NCI-H2196 (cell line): ENCODE results near the gene EXD1.

Experiments
- DNase-seq: peaks from one replicate; lab custom pipeline; 2025; ENCODE audit not compliant: unreplicated experiment; lab: John Stamatoyannopoulos, UW

Gene EXD1

DNA sequence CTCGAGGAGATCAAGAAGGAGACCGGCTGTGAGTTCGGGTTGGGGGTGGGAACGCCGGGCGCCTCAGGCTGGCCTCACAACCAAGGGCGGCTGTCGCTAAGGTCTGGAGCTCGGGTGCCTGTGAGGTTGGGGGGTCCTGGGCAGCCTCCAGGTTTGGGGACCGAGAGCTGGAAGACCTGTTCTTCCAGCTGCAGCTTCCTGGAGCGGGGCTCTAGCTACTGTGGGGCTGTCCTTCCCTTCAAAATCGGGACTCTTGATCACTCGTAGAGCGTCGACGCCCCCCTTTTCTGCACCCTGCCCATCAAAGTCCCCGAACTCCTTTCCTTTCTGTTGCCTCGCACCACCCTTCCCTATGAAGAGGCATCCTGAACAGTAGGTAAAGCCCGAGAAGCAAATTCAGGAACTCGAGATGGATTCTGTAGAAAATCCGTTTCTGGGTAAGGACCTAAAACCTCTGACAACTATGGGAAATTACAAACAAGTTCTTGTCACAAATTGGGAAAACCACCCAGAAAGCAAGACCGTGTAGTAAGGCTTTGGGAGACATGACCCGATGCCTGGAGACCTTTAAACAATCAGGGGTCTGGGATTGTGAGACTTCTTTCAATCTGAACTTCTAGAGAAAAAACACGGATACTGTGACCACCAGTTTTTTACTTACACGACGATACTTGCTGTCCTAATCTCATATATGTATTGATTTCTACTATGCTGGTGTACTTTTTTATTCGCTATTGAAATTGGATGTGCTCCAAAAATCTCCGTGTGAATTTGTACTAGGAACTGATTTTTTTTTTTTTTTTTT is 1.1 kb upstream of the EXD1 start:
- no peak for DNase-seq

DNA sequence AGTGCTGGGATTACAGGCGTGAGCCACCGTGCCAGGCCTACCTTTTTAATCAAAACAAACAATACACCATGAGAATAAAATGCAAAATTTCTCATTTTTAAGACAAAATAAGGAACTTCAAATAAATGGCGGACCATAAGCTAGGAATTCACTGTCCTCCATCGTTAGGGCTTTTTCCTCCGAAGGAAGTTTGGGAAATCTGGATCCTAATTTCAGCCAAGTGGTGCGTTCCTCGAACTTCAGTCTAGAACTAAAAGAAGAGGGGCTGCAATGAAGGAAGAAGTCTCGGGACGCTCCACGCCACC is 260 bp downstream of the EXD1 start:
- no peak for DNase-seq

GRCh38 chr15:41219381-41219780 is 11.2 kb downstream of the EXD1 start:
- no peak for DNase-seq

DNA sequence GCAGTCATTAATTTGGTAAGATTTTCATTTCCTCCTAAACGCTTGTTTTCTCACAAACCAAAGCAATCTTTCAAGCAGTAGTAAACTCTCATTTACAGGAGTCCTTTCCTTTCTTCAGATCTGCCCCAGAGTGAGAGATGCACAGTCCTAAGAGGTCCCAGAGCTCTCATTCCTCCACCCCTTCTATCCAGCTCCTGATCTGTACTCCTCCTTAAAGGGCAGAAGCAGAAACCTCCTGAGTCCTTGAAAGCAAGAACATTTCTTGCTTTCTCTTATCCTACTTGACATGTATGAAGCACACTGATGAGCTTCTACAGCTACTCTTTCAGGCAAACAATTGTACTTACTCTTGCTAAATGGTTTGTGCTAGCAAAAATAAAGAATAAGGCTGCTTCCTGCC is 11.7 kb downstream of the EXD1 start:
- DNase-seq = no peak

- DNase-seq = no peak
Measured at GRCh38 chr15:41215708-41216107, 14.8 kb downstream of the EXD1 start.

GRCh38 chr15:41207687-41208448 is 22.7 kb downstream of the EXD1 start:
- DNase-seq = no peak

DNA sequence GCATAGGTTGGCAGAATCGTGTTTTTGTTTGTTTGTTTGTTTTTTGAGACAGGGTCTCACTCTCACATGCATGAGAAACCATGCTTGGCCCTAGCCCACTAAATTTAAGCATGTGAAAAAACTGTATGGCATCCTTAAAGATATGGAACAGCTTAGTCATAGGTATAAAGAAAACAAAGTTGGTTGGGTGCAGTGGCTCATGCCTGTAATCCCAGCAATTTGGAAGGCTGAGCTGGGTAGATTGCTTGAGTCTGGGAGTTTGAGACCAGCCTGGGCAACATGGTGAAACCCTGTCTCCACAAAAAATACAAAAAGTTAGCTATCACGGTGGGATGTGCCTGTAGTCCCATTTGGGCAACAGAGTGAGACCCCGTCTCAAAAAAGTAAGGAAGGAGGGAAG is 25.2 kb downstream of the EXD1 start:
- DNase-seq = no peak

GRCh38 chr15:41203395-41203794 is 27.2 kb downstream of the EXD1 start:
- no peak for DNase-seq

DNA sequence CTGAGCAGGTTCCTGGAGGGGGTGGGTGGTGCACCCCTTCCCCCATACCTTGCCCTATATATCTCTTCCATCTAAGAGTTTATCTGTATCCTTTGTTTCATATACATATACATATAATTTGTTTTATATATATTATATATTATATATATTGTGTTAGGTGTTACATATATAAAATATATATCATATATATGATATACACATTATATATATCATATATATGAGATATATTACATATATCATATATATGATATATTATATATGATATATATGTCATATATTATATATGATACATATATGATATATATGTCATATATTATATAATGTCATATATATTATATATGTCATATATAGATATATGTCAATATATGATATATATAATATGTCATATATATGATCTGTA is 31.1 kb downstream of the EXD1 start:
- no peak for DNase-seq

- DNase-seq = no peak
Measured at GRCh38 chr15:41194444-41194843, 36.1 kb downstream of the EXD1 start.

- no peak for DNase-seq
Measured at GRCh38 chr15:41183581-41183980, 47.0 kb downstream of the EXD1 start.

- no peak for DNase-seq
Measured at GRCh38 chr15:41182266-41182665, 48.3 kb downstream of the EXD1 start.

DNA sequence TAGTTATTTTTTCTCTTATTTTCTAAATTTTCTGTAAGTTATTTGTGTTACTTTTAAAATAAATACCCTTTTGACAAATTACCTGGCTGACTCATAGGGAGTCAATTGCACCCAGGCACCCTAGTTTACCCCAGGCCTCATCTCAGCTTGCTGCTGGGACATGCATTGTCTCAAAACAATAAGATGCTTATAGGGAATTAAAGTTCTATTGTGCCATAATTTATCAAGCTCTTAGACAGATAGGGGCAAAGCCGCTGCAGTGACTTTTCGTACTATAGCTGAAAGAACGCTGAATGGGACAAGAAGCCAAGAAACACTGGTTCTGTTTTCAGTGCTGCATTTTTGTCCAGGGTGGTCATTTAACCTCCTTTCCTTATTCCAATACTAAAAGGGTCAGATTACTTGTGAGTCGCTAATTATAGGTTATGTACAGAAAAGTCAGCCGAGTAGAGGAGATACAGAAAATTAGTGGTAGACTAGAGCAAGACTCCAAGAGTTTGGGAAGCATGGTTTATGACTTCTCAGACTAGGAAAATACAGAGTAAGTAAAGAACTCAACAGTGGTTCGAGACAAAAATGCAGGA is 50.3 kb downstream of the EXD1 start:
- no peak for DNase-seq

DNA sequence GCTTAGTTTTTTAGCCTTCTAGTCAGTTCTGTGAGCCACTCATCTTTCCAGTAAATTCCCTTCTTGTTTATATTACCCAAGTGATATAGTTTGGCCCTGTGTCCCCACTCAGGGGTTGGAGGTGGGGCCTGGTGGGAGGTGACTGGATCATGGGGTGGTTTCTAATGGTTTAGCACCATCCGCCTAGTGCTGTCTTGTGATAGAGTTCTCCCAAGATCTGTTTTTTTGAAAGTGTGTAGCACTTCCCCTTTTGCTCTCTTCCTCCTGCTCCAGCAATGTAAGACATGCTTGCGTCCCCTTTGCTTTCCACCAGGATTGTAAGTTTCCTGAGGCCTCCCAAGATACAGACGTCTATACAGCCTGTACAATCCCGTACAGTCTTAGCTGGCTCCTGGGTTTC is 60.8 kb downstream of the EXD1 start:
- no peak for DNase-seq

DNA sequence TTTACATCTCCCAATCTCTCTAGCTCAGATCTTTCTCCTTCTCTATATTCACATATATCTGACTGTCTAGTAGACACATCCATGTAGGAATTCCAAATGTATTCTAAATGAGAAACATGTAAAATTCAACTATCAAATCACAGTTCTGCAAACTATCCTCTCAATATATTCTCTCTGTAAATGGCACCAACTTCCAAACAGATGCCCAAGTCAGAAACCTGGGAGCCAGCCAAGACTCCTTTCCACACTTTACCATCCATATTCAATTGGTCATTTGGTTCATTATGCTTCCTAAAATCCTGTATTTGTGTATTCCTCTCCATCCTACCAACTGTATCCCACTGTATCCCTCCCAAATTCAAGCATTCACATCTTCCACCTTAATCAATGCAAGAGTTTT is 61.5 kb downstream of the EXD1 start:
- no peak for DNase-seq

DNA sequence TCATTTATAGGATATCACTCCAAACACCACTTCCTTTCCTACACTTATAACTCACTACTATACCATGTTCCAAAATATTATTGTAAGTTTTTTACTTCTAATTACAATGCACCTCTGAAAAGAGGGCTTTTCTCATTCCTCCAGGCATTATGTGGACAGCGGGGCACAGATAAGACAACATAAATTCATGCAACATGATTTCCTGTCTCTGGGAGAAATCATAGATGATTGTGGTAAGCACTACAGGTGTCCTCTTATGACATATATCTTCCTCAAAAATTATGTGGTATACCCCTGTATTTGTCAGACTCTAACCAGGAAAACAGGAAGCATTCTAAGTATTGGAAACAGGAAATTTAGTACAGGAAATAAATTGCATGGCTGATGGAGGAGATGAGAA is 68.8 kb downstream of the EXD1 start:
- DNase-seq = no peak

DNA sequence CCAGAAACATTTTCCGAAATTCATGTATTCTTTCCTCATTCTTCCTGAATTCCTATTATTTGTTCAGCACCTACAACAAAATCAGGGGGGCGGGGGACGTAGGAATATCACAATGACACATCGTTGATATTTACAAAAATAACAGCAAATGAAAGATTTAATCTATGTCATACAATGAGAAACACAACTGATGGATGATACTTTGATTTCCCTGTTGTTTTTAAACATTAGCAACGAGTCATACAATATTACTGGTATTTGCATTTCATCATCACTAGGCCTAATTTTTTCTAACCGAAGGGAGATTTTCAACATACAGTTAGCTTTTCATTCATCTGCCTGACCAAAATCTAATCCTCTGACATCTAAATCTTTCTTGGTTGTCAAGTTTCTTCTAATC is 69.2 kb downstream of the EXD1 start:
- DNase-seq = no peak

DNA sequence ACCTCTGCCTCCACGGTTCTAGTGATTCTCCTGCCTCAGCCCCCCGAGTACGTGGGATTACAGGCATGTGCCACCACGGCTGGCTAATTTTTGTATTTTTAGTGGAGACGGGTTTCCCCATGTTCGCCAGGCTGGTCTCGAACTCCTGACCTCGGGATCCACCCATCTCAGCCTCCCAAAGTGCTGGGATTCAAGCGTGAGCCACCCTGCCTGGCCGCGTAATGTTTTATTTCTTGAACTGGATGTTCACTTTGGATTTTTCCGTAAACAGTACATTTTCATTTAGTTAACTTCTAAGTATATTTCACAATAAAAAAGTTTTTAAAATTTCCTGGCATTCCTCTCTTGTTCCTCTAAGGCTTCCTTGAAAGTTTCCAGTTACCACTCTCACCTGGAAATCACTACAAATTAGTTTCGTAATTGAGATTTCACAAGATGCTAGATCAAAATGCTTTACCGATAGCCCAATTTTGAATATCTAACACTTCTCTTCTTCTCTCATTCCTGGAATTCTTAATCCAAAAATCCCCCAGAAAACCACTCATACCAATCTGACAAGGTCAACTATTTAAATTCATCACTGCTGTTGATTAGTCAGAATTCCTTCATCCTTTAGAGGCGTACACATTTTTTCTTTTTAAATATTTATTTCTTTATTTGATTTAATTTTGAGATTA is 69.8 kb downstream of the EXD1 start:
- DNase-seq = no peak

DNA sequence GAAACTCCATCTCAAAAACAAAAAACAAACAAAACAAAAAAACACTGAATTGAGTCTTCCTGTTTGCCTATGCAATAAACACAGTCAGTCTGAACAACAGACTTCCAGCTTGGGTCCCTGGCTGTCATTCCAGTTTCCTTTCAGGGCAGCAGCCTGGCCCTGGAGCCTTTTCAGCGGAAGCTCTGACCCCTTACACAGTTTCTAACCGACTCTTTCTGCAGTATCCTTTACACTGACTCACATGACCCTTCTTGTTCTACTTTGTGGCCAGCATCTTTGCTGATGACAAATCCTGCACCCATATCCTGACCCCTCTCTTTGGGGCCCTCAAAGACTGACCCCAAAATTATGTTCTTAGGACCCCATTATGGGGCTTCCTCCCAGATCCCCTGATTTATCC is 76.1 kb downstream of the EXD1 start:
- no peak for DNase-seq

- no peak for DNase-seq
Measured at GRCh38 chr15:41153733-41154132, 76.8 kb downstream of the EXD1 start.

DNA sequence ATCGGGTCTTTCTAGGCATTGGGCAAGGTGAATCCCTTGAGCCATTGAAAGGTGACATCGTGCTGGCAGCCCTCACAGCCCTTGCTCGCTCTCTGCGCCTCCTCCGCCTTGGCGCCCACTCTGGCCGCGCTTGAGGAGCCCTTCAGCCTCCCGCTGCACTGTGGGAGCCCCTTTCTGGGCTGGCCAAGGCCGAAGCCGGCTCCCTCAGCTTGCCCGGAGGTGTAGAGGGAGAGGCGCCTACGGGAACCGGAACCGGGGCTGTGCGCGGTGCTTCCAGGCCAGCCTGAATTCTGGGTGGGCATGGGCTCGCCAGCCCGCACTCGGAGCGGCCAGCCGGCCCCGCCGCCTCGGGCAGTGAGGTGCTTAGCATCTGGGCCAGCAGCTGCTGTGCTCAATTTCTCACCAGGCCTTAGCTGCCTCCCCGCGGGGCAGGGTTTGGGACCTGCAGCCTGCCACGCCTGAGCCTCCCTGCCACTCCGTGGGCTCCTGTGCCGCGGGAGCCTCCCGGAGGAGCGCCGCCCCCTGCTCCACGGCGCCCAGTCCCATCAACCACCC is 79.0 kb downstream of the EXD1 start:
- no peak for DNase-seq

GRCh38 chr15:41150279-41150678 is 80.3 kb downstream of the EXD1 start:
- no peak for DNase-seq
